GM06990 (cell line): ENCODE results near the gene ITGAE.
A peak's percentile ranks its signal among the peaks of the same experiment; 100 is the strongest.

Experiments
- DNase-seq: peaks from one replicate; pipeline ENCODE4 v3.0.0-alpha.2; 2011; ENCODE audit not compliant: insufficient read length; ENCODE audit errors: extremely low read depth
- H3K27me3 ChIP-seq: replicated peaks from 2 replicates; pipeline ENCODE4 v1.6.0; 2011; ENCODE audit warnings: low read length; ENCODE audit not compliant: control insufficient read depth, insufficient read depth
- H3K36me3 ChIP-seq: 2 replicates; pipeline ENCODE4 v1.5.1; 2011; ENCODE audit warnings: low read length; ENCODE audit not compliant: control insufficient read depth, insufficient read depth
- H3K4me3 ChIP-seq: replicated peaks from 2 replicates; pipeline ENCODE4 v1.5.1; 2011; ENCODE audit warnings: low read depth, mild to moderate bottlenecking, control low read depth, low read length
- TF ChIP-seq, protein P1 (sequence below): IDR thresholded peaks from 2 replicates; pipeline ENCODE4 v1.5.1; 2011; ENCODE audit warnings: low read length, control low read depth, mild to moderate bottlenecking, inconsistent platforms; ENCODE audit not compliant: insufficient read depth, poor library complexity, severe bottlenecking

Gene ITGAE

DNA sequence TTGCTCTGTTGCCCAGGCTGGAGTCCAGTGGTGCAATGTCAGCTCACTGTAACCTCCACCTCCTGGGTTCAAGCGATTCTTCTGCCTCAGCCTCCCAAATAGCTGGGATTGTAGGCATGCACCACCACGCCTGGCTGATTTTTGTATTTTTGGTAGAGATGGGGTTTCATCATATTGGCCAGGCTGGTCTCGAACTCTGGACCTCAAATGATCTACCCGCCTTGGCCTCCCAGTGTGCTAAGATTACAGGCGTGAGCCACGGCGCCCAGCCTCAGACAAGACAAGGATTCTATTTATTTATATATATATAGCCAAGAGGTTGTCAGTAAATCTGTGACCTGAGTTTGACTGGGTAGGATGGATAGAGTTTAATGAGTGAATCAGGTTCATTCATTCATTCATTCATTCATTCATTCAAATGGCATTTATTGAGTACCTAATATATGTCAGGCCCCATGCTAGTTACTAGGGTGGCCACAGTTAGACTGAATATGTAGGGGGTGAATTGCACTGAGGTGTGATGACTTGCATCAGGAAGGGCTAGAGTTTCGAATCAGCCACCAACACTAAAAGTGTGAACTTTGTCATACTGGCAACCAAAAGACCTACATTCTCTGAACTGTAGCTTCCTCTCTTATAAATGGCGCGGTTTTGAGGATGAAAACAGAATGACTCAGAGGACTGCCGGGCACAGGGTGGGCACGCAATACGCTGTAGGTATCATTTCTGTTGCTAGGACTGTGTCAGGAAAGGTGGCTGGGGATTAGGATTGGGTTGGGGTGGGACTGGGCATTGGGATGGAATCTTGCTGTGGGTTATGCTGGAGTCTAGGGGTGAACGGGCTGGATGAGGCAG, 37.8 kb downstream of the ITGAE start:
- H3K4me3 ChIP-seq = peak overlapping the region; percentile 29
- H3K36me3 ChIP-seq = no peaks in the 10 kb centered on the region
- peak; percentile 67 for DNase-seq
- TF ChIP-seq, protein P1, sequence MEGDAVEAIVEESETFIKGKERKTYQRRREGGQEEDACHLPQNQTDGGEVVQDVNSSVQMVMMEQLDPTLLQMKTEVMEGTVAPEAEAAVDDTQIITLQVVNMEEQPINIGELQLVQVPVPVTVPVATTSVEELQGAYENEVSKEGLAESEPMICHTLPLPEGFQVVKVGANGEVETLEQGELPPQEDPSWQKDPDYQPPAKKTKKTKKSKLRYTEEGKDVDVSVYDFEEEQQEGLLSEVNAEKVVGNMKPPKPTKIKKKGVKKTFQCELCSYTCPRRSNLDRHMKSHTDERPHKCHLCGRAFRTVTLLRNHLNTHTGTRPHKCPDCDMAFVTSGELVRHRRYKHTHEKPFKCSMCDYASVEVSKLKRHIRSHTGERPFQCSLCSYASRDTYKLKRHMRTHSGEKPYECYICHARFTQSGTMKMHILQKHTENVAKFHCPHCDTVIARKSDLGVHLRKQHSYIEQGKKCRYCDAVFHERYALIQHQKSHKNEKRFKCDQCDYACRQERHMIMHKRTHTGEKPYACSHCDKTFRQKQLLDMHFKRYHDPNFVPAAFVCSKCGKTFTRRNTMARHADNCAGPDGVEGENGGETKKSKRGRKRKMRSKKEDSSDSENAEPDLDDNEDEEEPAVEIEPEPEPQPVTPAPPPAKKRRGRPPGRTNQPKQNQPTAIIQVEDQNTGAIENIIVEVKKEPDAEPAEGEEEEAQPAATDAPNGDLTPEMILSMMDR = no peak
- no peaks in the 10 kb centered on the region for H3K27me3 ChIP-seq

DNA sequence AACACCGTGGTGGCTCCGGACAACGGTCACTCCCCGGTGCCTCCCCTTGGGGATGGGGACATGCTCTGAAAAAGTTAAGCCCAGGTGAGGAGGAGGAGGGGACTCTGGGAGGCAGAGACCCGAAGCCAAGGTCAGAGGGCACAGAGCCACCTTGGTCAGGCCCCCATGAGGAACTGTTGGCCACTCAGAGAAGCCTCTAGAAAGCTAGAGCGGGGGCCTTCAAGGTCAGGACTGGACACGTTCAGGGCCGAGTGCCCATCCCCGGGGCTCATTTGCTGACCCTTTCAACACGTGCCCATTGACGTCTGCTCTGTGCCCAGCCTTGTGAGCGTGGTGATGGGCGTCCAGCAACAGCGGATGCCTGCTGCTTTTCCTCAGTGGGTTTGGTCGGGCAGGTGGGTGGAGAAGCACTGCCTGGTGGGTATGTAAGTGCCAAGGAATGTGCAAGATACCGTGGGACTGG, 39.0 kb downstream of the ITGAE start:
- Histone ChIP-seq H3K36me3 (no peaks in the 10 kb centered on the region), H3K27me3 (no peaks in the 10 kb centered on the region), H3K4me3 (no peak overlapping the region)
- TF ChIP-seq, protein P1 = no peak
- DNase-seq = no peak

DNA sequence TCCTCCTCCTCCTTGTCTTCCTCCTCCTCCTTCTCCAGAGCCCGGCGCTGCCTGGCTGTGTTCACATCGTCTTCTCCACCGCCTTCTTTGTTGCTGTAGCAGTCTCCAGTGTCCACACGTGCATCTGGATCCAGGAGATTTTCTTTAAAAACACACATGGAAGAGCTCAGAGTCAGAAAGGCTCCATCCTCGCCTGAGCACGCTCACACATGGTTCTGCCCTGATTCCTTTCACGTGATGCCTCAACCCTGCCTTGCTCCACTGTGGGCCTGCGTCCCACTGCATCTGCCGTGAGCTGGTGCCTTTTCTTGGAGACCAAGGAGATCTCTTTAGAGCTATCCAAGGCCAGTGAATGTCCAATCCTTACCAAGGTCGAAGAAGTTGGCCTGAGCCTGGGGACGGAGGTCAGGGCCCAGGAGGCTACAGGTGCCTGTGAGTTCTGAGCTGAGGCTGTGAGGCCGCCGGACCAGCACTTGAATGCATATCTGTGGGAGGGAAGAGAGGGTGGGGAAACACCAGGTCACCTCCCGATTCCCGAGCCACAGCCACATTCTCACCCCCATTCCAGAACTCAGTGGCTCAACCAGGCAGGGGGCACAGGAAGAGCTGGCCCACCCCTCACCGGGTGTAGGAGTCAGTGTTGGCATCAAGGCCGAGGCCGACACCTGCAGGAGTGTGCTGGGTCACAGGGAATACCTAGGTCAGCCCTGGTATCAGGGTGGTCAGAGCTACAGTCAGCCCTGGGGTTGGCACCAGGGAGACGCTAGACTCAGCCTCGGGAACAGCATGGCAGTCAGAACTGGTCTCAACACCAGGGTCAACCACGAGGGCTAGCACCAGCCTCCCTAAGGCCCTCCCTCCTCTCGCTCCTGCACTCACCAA, 39.7 kb downstream of the ITGAE start:
- TF ChIP-seq, protein P1 = no peak
- Histone ChIP-seq H3K4me3 (no peak overlapping the region), H3K27me3 (no peaks in the 10 kb centered on the region), H3K36me3 (no peaks in the 10 kb centered on the region)
- no peak for DNase-seq

DNA sequence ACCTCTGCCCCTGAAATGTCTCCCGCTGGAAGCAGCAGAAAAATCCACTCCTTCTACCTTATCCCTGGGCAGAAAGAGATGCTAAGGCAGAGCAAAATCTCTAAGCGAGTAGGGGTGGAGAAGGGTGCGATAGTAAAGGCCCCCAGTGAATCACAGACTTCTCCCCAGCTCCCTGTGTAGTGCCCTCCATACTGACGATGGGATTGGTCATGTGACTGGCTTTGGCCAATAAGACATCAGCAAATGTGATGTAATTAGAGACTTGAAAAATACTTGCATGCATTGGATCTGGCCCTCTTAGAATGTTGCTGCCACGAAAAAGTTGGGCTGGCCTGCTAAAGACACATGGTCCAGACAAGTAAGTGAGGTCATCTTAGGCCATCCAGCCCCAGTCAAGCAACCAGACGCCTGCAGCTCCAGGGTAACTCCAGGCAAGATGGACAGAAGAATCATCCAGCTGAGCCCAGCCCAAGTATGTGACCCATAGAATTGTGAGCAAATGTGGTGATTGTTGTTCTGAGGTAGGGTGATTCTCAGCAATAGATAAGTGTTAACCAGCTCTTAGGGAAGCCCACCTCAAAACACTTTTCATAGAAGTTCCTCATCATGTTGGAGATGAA, 41.3 kb downstream of the ITGAE start:
- H3K4me3 ChIP-seq = no peak overlapping the region
- TF ChIP-seq, protein P1 = no peak
- no peak for DNase-seq
- H3K36me3 ChIP-seq = no peaks in the 10 kb centered on the region
- no peaks in the 10 kb centered on the region for H3K27me3 ChIP-seq

DNA sequence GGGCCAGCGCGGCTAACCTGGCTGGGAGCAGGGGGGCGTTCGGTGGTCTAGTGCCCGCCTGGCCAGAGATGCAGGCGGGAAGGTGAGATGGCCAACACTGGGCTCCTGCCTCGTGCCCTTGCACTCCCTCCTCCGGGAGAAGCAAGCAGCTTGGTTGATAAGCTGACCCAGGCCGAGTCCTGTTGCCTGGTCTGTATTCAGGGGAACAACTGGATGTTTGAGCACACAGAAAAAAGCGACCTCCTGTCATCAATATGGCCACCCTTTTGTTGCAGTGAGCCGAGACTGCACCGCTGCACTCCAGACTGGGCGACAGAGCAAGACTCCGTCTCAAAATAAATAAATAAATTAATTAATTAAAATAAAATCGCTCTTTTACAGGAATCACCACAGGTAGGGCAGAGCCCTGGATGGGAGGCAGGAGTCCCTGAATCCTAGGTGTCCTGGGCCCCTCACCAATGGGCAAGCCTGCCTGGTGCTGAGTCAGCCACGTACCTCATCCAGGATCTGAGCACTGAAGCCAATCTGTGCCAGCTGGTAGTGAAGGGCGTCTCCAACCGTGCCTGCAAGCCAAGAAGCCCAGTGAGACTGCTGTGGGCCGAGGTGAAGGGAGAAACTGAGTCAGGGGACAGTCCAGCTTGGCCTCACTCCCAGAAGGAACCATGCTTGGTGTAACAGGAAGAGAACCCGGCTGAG, 45.5 kb downstream of the ITGAE start:
- no peaks in the 10 kb centered on the region for H3K27me3 ChIP-seq
- H3K36me3 ChIP-seq = no peaks in the 10 kb centered on the region
- H3K4me3 ChIP-seq = peak overlapping the region; percentile 23; the same call in 1 of the 2 replicates
- no peak for DNase-seq
- TF ChIP-seq, protein P1 = no peak
